ENCODE data around the gene RGS7BP.

- TF ChIP-seq POLR2AphosphoS5 (IDR thresholded peaks at IDR 0.05) (no peak), POLR2A (IDR thresholded peaks at IDR 0.05) (no peak)
- TF ChIP-seq, protein P1, sequence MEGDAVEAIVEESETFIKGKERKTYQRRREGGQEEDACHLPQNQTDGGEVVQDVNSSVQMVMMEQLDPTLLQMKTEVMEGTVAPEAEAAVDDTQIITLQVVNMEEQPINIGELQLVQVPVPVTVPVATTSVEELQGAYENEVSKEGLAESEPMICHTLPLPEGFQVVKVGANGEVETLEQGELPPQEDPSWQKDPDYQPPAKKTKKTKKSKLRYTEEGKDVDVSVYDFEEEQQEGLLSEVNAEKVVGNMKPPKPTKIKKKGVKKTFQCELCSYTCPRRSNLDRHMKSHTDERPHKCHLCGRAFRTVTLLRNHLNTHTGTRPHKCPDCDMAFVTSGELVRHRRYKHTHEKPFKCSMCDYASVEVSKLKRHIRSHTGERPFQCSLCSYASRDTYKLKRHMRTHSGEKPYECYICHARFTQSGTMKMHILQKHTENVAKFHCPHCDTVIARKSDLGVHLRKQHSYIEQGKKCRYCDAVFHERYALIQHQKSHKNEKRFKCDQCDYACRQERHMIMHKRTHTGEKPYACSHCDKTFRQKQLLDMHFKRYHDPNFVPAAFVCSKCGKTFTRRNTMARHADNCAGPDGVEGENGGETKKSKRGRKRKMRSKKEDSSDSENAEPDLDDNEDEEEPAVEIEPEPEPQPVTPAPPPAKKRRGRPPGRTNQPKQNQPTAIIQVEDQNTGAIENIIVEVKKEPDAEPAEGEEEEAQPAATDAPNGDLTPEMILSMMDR (IDR thresholded peaks at IDR 0.05), result no peak
Observed at GRCh38 chr5:64530076-64530475, 24.3 kb downstream of the RGS7BP start.
